Activated CD4-positive, alpha-beta memory T cell treated with anti-CD3 and anti-CD28 coated beads, Interleukin-2, amount 10 ng/mL, durations not matched to agents 7 days and 5 days (primary cell): ENCODE data around the gene SMG1. TPM values are rescaled to one million over a fixed set of nuclear protein-coding genes. Genes with fewer than 3 reads are reported as not detected.

ENCODE experiments used
- CTCF ChIA-PET: fragments of 350-600 bp; sonication (Branson Sonifier 250); formaldehyde crosslinking; loops from one replicate; lab custom pipeline; 2021; ENCODE audit warnings: antibody characterized with exemption, inconsistent platforms; lab: Charles Lee
- POLR2A ChIA-PET: fragments of 350-600 bp; sonication (Branson Sonifier 250); formaldehyde crosslinking; loops from one replicate; lab custom pipeline; 2021; ENCODE audit warnings: antibody characterized with exemption; lab: Charles Lee
- DNase-seq: peaks from one replicate; pipeline ENCODE4 v3.0.0-alpha.2; 2020
- H3K27ac Mint-ChIP-seq: one replicate; pipeline ENCODE4 v1.8.0; 2021; ENCODE audit warnings: mild to moderate bottlenecking, mixed read lengths
- H3K27me3 Mint-ChIP-seq: one replicate; pipeline ENCODE4 v1.8.0; 2021; ENCODE audit warnings: mixed read lengths
- H3K36me3 Mint-ChIP-seq: one replicate; pipeline ENCODE4 v1.8.0; 2021; ENCODE audit warnings: low read depth, mixed read lengths
- H3K4me1 Mint-ChIP-seq: one replicate; pipeline ENCODE4 v1.8.0; 2021; ENCODE audit warnings: mixed read lengths
- H3K4me3 Mint-ChIP-seq: one replicate; pipeline ENCODE4 v1.8.0; 2021; ENCODE audit warnings: mild to moderate bottlenecking, mixed read lengths
- H3K9me3 Mint-ChIP-seq: one replicate; pipeline ENCODE4 v1.8.0; 2021; ENCODE audit warnings: mixed read lengths
- total RNA-seq, 2 experiments: library from RNA; stranded (reverse); gene quantifications; one replicate each; pipeline ENCODE4 v1.2.3, GENCODE V29; 2021

Gene SMG1
- total RNA-seq, 2 experiments from 2014 or later = 107 to 109 TPM

DNA sequence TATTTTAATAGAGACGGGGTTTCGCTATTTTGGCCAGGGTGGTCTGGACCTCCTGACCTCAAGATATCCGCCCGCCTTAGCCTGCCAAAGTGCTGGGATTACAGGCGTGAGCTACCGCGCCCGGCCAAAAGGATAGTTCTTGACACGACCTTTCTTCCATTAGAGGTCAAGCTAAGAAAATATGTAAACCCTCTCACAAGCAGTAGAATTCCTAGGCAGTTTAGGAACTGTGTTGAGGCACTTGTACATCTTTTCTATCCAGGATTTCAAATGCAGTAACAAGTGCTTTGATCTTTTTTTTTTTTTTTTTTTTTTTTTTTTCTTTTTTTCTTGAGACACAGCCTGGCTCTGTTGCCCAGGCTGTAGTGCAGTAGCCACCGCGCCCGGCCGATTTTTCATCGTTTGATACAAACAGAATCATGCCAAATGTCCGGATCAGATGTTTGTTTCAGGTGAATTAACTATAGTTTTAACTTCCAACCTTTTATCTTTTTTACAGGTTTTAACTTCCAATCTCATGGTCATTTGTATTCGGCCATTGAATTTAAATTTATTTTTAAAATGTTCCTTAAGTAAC lies 123.4 kb downstream of the SMG1 start:
- H3K36me3 Mint-ChIP-seq = peaks cover 63% of the 10 kb centered on the region
- POLR2A ChIA-PET = interaction anchor here (1.0 to 9.1 kb wide), 5 partner anchors 14 to 51 kb away, joined by 3 to 398 read pairs (median 27); partner anchors contain the start of gene RPS15A
- H3K9me3 Mint-ChIP-seq = no peaks in the 10 kb centered on the region
- H3K4me1 Mint-ChIP-seq = peaks cover 74% of the 10 kb centered on the region
- H3K27ac Mint-ChIP-seq = peak overlapping the region; percentile 98
- peak overlapping the region; percentile 96 for H3K4me3 Mint-ChIP-seq
- CTCF ChIA-PET = interaction anchor here (0.8 to 9.0 kb wide), 6 partner anchors 15 to 128 kb away, joined by 3 to 144 read pairs (median 8); partner anchors contain the start of gene RPS15A
- no peak for DNase-seq
- H3K27me3 Mint-ChIP-seq = no peaks in the 10 kb centered on the region

DNA sequence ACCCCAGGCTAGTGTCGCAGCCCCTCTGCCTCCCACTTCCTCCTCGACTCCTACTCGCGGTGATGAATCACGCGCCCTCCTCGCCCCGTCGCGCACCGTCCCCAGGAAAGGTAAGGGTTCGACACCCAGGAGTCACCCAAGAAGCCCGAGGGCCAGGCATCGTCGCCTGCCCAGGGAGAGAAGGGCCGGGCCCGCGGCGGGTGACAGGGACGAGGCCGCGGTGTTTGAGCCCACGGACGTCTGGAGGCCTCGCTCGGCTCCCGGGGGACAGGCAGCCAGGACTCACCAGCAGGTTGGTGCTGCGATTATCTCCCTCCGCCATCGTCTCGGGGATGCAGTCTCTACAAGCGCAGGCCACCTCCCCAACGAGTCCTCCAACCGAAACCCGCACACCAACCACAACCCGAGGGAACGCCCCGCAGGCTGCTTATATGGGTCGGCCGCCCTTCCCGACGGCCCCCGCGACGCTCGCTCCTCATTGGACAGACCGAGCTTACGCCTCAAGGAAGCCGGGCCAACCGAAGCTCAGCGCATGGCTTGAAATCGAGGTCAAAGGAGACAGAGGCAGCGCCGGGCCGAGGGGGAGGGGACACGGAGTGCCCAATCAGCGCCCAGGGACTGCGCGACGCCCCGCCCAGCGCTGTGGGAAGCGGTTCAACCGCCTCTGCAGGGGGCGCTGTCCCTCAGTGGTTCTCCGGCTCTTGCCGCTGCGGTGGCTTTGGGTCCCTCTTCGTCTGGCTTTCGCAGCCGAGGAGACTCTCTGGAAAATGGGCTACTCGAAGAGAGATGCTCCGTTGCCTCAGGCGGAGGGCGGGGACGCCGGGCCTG lies 124.8 kb downstream of the SMG1 start, which contains the start of gene ARL6IP1:
Gene ARL6IP1 (minus strand): TSS at position 405 of the 828 bp plus-strand sequence. CDS start 83 bp downstream, at position 322.
- H3K27me3 Mint-ChIP-seq = no peaks in the 10 kb centered on the region
- DNase-seq = peak; percentile 99
- H3K36me3 Mint-ChIP-seq = peaks cover 65% of the 10 kb centered on the region
- peaks cover 81% of the 10 kb centered on the region for H3K4me1 Mint-ChIP-seq
- peak within 1 kb of the TSS; percentile 98 for H3K27ac Mint-ChIP-seq
- POLR2A ChIA-PET = interaction anchor here (0.6 to 9.1 kb wide), 24 partner anchors 8 to 1432 kb away, joined by 3 to 398 read pairs (median 5); partner anchors contain the start of genes COQ7, RPS15A, SMG1 and VPS35L
- H3K9me3 Mint-ChIP-seq = no peaks in the 10 kb centered on the region
- peak within 1 kb of the TSS; percentile 96 for H3K4me3 Mint-ChIP-seq
- CTCF ChIA-PET = interaction anchor here (0.6 to 9.0 kb wide), 21 partner anchors 8 to 318 kb away, joined by 3 to 144 read pairs (median 5); partner anchors contain the start of gene RPS15A

DNA sequence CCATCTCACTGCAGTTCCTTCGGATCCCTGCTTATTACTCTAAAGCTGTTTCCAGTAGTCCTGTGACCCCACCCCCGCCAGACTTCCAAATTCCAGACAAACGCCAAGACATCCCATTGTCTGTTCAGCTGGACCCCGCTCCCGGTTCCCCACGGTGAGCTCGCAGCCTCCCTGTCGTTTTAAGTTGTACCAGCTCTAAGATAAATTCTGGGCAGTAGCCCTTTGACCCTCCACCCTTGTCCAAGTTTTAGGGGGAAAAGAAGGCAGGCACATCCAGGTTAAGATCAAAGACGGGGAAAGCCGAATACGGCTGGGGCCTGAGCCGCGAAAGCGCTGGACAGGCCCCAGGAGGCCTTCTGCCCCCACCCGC lies 125.4 kb downstream of the SMG1 start:
- CTCF ChIA-PET = interaction anchor here (0.6 to 9.0 kb wide), 10 partner anchors 10 to 319 kb away, joined by 3 to 144 read pairs (median 8); partner anchors contain the start of gene RPS15A
- Mint-ChIP-seq H3K27ac (peak overlapping the region; percentile 98), H3K4me1 (peaks cover 79% of the 10 kb centered on the region), H3K4me3 (peak overlapping the region; percentile 96), H3K27me3 (no peaks in the 10 kb centered on the region), H3K9me3 (no peaks in the 10 kb centered on the region), H3K36me3 (peaks cover 65% of the 10 kb centered on the region)
- DNase-seq = no peak
- POLR2A ChIA-PET = interaction anchor here (1.4 to 9.1 kb wide), 8 partner anchors 9 to 267 kb away, joined by 4 to 398 read pairs (median 24); partner anchors contain the start of genes COQ7, RPS15A and SMG1

DNA sequence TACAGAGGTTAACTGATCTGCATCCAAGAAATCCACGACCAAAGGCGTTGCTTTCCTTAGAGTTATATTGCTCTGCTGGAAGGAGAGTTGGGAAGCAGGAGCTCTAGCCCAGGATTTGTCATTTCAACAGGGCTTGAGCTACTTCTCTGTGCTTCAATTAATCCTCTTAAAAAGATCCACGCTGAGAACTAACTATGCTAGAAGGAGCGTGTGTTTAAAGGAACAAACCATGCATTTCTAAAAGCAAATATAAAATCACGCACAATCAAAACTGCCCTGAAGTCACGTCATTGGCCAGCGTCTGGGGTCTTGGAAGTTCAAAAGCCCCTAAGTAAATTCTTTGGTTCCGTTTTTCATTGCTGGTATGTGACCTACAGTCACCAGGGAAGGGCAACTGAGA lies 125.9 kb downstream of the SMG1 start:
- Mint-ChIP-seq H3K27me3 (no peaks in the 10 kb centered on the region), H3K4me1 (peaks cover 75% of the 10 kb centered on the region), H3K4me3 (peak overlapping the region; percentile 96), H3K27ac (peak overlapping the region; percentile 98), H3K9me3 (no peaks in the 10 kb centered on the region), H3K36me3 (peaks cover 67% of the 10 kb centered on the region)
- POLR2A ChIA-PET = interaction anchor here (0.9 to 9.1 kb wide), 8 partner anchors 9 to 136 kb away, joined by 3 to 398 read pairs (median 24); partner anchors contain the start of genes RPS15A and SMG1
- DNase-seq = no peak
- CTCF ChIA-PET = interaction anchor here (1.7 to 9.0 kb wide), 4 partner anchors 12 to 170 kb away, joined by 14 to 144 read pairs (median 62); partner anchors contain the start of gene RPS15A

DNA sequence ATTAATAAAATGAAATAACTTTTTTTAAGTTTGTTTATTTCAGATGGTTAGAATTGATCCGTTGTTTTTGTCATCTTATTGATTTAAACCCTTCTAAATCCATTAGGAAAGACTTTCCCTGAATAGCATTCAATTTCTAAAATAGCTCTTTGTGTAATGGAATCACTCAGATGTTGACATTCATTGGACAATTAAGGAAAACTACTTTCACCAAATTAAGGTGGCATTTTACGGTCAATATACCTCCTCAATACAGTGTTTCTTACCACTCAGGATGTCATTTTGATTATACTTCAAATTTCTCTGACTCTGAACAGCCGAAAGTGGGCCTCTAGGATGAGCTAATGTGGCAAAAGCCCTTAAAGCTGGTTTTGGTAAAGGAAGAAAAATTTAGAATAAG lies 126.7 kb downstream of the SMG1 start:
- Mint-ChIP-seq H3K27me3 (no peaks in the 10 kb centered on the region), H3K4me3 (peak overlapping the region; percentile 96), H3K36me3 (peaks cover 72% of the 10 kb centered on the region), H3K4me1 (peaks cover 67% of the 10 kb centered on the region), H3K27ac (peak overlapping the region; percentile 98), H3K9me3 (no peaks in the 10 kb centered on the region)
- ChIA-PET CTCF (interaction anchor here (1.0 to 9.0 kb wide), 2 partner anchors 9 to 11 kb away, joined by 3 to 144 read pairs; partner anchors contain the start of gene RPS15A), POLR2A (interaction anchor here (0.8 to 9.1 kb wide), 5 partner anchors 10 to 137 kb away, joined by 3 to 398 read pairs (median 27); partner anchors contain the start of genes RPS15A and SMG1)
- no peak for DNase-seq

DNA sequence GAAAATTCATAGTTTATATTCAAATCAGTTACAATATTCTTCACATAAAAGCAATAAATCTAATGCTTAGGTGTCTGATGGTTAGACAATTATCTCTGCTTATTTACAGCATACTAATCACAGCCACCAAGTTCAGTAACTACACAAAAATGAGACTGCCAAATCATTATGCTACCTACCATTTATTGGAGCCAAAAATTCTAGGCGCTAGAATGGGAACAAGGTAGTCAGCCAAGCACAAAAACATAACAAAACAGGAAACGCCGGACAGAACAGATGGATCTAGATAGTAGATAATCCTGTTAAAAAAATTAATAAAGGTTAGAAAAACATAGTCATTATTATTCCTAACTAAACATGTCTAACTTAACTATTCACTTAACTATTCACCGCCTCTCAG lies 128.5 kb downstream of the SMG1 start:
- H3K9me3 Mint-ChIP-seq = no peaks in the 10 kb centered on the region

DNA sequence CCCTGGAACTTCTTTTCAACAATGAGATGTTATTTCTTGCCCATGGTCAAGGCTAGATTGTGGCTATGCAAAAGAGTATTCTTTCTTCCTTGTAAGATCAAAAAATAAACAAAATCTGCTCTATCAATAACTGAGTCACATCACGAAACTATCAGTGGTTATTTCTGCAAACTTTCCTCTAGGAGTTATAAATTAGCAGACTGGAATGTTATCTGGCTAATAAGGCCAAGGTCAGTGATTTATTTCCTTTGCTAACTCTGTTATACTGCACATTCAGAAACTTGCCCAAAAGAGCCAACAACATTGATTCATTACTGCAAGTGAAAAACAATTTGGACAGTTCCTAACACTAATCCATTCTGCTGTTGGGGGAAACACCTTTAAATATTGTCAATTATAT lies 129.8 kb downstream of the SMG1 start:
- no peak for DNase-seq
- H3K27me3 Mint-ChIP-seq = no peaks in the 10 kb centered on the region
- no peaks in the 10 kb centered on the region for H3K9me3 Mint-ChIP-seq
- ChIA-PET CTCF (no interaction called here), POLR2A (interaction anchor here (13.9 kb wide), 1 partner anchor 6 kb away, joined by 398 read pairs; the partner anchor contains the start of gene ARL6IP1)
- H3K4me3 Mint-ChIP-seq = no peak overlapping the region
- no peak overlapping the region for H3K27ac Mint-ChIP-seq
- H3K36me3 Mint-ChIP-seq = peaks cover 90% of the 10 kb centered on the region
- H3K4me1 Mint-ChIP-seq = peaks cover 55% of the 10 kb centered on the region

More for the DNA sequence above, 128.5 kb downstream of the SMG1 start:
- Mint-ChIP-seq H3K4me1 (peaks cover 60% of the 10 kb centered on the region), H3K27me3 (no peaks in the 10 kb centered on the region), H3K27ac (no peak overlapping the region), H3K4me3 (no peak overlapping the region), H3K36me3 (peaks cover 81% of the 10 kb centered on the region)
- ChIA-PET CTCF (interaction anchor here (9.0 kb wide), 1 partner anchor 10 kb away, joined by 144 read pairs; the partner anchor contains the start of gene RPS15A), POLR2A (interaction anchor here (9.1 kb wide), 1 partner anchor 8 kb away, joined by 398 read pairs; the partner anchor contains the start of gene RPS15A)
- no peak for DNase-seq

DNA sequence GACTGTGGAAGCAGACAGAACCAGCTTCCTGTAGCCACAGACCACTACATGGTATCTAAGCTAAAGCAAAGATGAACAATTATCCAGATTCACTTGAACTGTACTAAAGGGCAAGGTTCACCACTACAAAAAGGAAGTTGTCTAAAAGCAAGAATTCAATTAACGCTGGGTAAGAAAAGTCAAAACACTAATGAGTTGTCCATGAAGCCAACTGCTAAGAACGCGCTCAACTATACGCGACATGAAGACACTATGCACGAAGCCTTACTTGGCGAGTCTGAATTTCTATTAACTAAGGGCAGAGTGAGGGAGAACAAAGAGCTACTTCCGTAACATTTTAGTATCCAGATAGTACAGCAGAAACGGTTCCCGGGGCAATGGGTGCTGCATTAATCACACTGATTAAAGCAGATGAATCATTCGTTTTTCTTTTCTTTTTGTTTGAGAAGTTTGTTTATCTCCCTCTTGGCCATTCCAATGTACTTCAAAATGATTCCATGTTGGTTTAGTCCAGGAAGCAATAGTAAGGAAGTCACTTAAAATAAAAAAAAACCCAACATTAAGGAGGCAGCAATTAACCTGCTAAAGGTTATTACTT lies 133.3 kb downstream of the SMG1 start:
- H3K27me3 Mint-ChIP-seq = no peaks in the 10 kb centered on the region
- CTCF ChIA-PET = interaction anchor here (0.7 to 9.3 kb wide), 2 partner anchors 8 to 9 kb away, joined by 5 to 144 read pairs; partner anchors contain the start of gene ARL6IP1
- no peak for DNase-seq
- H3K9me3 Mint-ChIP-seq = no peaks in the 10 kb centered on the region
- H3K4me1 Mint-ChIP-seq = peaks cover 49% of the 10 kb centered on the region
- POLR2A ChIA-PET = interaction anchor here (13.9 kb wide), 1 partner anchor 9 kb away, joined by 398 read pairs; the partner anchor contains the start of gene ARL6IP1
- no peak overlapping the region for H3K4me3 Mint-ChIP-seq
- H3K27ac Mint-ChIP-seq = no peak overlapping the region
- H3K36me3 Mint-ChIP-seq = peaks cover 90% of the 10 kb centered on the region

DNA sequence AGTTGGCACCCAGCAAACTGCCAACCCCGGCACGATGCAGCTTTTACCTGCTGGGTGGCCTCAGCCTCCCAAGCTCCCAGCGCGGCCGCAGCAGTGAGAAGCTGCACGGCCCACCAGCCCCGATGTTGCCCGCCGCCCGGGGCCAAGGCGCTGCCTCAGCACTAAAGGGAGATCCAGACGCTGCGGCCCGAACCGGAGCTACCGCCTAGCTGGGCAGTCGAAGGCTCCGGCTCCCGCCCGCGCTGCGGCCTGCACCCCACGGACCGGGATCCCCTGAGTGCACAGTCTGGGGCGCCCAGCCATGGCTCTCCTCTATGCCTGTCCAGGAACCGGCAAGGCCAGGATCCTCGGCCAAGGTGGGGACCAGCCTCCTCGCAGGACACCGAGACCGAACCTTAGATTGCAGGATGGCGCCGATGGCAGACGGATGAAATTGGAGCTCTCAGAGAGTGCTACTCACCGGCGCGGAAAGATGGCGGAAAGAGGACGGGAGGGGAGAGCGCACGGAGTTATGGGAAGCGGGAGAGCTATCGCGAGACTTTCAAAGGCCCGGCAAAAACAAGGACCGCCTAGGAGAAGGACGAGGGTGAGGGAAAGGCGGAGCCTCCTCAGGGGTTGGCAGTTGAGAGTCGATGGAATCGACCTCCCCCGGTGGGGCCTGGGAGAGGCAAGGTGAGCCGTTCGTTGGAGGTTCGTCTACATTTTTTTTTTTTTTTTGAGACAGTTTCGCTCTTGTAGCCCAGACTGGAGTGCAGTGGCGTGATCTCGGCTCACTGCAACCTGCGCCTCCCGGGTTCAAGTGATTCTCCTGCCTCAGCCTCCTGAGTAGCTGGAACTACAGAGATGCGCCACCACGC lies 136.1 kb downstream of the SMG1 start, which contains the start of gene RPS15A:
Gene RPS15A (minus strand): TSS at position 485 of the 857 bp plus-strand sequence. CDS start 1,221 bp downstream, outside the sequence.
- ChIA-PET CTCF (interaction anchor here (0.6 to 9.3 kb wide), 4 partner anchors 12 to 322 kb away, joined by 3 to 144 read pairs (median 4); partner anchors contain the start of gene ARL6IP1), POLR2A (interaction anchor here (0.6 to 13.9 kb wide), 16 partner anchors 12 to 1430 kb away, joined by 3 to 398 read pairs (median 4); partner anchors contain the start of genes ARL6IP1, COQ7, SMG1 and VPS35L)
- no peaks in the 10 kb centered on the region for H3K9me3 Mint-ChIP-seq
- H3K4me3 Mint-ChIP-seq = peak within 1 kb of the TSS; percentile 88
- DNase-seq = peak; percentile 95
- H3K27me3 Mint-ChIP-seq = no peaks in the 10 kb centered on the region
- H3K4me1 Mint-ChIP-seq = peaks cover 60% of the 10 kb centered on the region
- H3K27ac Mint-ChIP-seq = peak within 1 kb of the TSS; percentile 82
- peaks cover 93% of the 10 kb centered on the region for H3K36me3 Mint-ChIP-seq

DNA sequence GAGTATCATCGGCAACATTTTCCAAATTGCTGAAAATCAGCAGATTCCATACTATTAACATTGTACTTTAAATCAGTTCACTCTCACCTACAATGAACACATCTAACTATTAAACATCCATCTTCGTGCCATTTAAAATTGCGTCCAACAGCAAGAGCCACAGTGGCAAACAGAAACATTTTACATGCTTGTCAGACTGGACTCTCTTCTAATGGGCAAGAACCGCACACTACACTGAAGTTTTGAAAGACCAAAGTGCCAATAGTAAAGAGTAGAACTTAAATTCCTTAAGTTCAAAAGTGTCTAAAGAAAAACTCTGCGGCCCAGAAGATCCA lies 136.7 kb downstream of the SMG1 start:
- H3K27ac Mint-ChIP-seq = peak overlapping the region; percentile 82
- ChIA-PET POLR2A (interaction anchor here (0.9 to 13.9 kb wide), 12 partner anchors 13 to 1423 kb away, joined by 3 to 398 read pairs (median 5); partner anchors contain the start of genes ARL6IP1, COQ7, SMG1 and VPS35L), CTCF (interaction anchor here (0.6 to 9.3 kb wide), 2 partner anchors 13 to 25 kb away, joined by 3 to 144 read pairs; partner anchors contain the start of gene ARL6IP1)
- H3K27me3 Mint-ChIP-seq = no peaks in the 10 kb centered on the region
- peak overlapping the region; percentile 88 for H3K4me3 Mint-ChIP-seq
- peaks cover 66% of the 10 kb centered on the region for H3K4me1 Mint-ChIP-seq
- peaks cover 95% of the 10 kb centered on the region for H3K36me3 Mint-ChIP-seq
- H3K9me3 Mint-ChIP-seq = no peaks in the 10 kb centered on the region
- no peak for DNase-seq
